ENCODE data around the gene SPTBN5.
A peak's percentile ranks its signal among the peaks of the same experiment; 100 is the strongest.

SPTBN5 gene

DNA sequence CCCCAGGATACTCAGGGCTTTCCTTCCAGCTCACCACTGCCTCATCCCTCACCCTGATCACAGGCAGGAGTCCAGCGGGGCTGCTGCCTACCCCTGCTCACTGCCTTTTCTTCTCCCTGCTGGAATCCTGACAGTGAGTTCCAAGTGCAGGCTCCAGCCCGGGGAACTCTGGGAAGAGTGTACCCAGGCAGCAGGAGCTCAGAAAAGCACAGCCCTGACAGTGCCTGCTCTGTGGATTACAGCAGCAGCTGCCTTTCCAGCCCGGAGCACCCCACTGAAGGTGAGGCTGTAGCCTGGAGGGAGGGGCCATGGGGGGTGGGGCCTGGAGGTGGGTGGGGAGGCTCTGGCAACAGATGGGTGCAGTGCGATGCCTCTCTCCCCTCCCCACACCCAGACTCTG lies 72.0 kb downstream of the SPTBN5 start:
- DNase-seq, result no peak

DNA sequence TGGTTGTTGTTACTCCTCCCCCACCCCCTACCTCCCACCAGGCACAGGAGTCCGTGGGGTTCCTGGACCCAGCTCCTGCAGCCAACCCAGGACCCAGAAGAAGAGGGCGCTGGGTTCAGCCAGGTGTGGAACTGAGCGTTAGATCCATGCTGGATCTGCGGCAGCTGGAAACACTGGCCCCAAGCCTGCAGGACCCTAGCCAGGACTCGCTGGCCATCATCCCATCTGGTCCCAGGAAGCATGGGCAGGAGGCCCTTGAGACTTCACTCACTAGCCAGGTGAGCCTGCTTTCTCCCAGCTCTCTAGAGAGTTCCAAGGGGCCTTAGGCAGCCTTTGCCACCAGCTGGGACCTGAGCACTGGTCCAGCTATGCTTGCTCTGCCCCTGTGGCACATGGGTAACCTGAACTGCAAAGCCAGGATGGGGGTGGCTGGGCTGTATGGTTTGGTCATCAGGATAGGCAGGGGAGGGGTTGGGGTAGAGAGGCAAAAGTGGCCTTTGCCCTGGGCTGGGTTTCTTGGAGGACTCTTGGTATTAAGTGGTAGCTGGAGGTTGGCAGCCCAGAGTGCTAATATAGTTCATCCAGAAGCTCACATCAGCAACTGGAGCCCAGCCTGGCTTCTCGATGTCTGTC lies 72.9 kb downstream of the SPTBN5 start:
- no peak for DNase-seq

DNA sequence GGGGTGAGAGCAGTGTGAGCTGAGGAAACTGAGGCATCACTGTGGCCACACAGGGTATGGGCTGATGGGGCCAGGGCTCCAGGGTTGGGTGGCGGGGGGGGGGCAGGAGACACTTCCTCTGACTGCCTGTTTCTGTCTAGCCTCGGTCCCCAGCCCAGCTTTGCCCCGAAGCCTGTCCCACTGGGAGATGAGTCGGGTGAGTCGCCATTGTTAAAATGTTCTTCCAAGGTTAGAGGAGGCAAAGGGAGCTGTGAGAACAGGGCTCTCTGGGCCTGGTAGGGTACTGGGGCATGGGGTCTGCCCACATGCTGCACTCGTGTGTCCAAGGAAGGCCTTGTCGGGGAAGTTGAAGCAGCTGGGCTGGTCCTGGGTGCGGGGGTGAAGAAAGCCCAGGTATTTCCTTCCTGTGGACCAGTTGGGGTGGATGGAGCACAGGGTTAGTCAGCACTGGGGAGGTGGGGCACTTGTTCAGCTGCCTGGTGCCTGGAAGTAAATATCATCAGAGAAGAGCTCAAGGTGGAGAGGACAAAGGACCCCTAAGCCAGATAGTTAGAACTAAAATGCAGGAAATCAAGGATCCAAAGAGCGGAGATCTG lies 74.3 kb downstream of the SPTBN5 start:
- no peak for DNase-seq

DNA sequence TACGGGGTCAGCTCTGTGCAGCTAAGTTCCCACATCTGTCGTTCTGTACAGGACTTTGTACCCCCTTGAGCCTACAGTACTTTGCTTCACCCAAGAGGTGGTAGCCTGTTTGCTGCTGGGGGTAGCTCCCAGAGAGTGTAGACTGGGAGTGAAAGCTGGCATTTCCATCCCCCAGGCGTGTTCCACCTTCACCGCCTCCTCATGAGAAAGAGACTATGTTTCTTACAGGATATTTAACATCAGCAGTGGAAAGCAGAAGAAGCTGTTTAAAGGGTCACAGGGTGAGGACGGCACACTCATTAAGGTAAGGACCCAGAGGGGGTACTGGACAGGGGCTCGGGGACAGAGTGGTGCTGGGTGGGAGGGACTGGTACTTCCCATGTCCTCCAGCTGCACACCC lies 76.1 kb downstream of the SPTBN5 start:
- no peak for DNase-seq

DNA sequence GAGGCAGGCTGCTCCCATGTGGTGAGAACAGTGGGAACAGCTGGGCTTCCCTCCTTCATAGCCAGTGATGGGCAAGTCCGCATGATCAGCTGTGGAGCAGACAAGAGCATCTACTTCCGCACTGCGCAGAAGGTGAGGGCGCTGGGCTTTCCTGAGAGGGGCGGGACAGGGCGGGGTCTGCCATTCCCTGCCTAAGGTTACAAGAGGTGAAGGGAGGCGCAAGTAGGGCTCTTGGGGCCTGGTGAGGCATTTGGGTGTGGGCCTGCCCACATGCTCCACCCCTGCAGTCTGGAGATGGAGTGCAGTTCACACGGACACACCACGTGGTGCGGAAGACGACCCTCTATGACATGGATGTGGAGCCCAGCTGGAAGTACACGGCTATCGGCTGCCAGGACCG lies 76.5 kb downstream of the SPTBN5 start:
- DNase-seq, result no peak

DNA sequence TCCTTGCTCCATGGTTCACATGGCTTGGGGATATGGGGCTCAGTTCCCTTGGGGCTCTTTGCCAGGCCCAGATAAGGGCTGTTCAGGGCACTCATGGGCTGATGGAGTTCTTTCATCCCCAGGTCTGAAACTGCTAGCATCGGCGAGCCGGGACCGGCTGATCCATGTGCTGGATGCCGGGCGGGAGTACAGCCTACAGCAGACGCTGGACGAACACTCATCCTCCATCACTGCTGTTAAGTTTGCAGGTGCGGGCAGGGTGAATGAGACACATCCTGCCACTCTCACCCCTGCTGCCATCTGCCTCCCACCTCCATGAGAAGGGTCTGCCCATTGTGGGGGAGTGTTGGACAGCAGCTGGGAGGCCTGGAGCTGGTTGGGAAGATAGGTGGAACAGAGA lies 77.1 kb downstream of the SPTBN5 start:
- DNase-seq, result no peak

DNA sequence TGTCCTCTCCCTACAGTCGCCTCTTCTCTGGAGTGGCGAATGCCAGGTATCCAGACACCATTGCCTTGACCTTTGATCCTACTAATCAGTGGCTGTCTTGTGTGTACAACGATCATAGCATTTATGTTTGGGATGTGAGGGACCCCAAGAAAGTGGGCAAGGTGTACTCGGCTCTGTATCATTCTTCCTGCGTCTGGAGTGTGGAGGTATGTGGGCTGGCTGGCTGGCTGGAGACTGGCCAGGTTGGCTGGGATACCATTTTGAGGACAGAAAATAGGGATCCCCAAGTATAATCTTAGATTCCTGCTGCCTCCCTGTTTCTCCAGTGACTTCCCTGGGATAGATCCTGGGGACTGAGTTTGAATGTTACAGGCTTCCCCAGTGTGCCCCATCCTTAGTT lies 79.3 kb downstream of the SPTBN5 start:
- no peak for DNase-seq

DNA sequence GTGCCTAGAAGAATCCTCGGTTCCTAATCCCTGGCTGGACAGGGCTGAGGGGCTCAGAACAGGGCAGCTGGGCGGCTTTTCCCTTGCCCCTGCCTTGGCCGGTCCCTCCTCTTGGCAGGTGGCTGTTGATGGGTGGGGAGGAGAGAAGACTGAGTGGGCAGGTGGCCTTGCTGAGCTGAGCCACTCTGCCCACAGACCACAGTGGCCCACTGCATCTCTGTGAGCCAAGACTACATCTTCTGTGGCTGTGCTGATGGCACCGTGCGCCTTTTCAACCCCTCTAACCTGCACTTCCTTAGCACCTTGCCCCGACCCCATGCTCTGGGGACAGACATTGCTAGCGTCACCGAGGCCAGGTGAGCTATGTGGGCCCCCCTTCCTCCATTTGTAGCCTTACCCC lies 80.4 kb downstream of the SPTBN5 start:
- no peak for DNase-seq

DNA sequence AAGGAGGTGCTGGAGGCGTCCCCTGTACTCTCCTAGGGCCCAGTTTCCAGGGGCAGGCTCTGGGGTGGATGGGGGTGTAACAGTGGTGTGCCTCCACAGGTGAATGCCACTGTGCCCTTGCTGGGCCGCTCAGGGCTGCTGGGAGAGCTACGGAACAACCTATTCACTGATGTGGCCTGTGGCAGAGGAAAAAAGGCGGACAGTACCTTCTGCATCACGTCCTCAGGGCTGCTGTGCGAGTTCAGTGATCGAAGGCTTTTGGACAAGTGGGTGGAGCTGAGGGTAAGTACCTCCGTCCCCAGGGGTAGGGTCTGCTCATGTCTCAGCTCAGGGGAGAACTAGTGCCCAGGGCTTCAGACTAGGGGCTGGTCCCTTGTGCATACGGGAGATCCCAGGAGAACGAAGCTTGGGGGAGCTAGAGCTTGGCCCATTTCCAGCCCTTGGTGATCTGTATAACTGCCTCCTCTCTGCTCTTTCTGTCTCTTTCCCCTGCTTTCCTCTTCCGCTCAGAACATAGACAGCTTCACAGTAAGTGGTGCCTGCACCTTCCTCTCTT lies 81.0 kb downstream of the SPTBN5 start:
- no peak for DNase-seq

DNA sequence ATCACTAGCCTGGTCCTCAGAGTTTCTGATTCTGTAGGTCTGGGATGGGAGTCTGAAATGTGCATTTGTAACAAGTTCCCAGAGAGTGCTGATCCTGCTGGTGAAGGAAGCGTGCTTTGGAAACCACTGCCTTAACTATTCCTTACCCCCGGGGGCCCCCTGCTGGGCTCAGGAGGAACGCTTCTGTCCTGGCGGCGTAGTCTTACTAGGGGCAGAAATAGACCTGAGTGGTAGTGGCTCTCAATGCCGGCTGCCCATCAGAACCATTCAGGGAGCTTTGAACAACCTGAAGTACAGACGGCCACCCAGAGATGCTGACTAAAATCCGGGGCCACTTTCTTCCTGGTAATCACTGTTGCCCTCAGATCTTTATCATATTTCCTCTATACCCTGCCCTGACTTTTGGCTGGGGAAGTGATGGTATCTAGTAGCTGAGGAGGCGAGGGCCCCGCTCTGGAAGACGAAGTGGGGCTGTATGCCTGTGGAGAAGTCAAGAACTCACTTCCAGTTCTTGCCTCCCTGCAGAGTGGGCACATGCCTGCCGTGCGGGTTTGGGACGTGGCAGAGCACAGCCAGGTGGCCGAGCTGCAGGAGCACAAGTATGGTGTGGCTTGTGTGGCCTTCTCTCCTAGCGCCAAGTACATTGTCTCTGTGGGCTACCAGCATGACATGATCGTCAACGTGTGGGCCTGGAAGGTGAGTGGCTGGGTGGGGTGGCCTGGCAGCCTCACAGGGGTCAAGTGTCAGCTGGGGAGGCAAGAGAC lies 82.2 kb downstream of the SPTBN5 start:
- DNase-seq, result peak; percentile 91

DNA sequence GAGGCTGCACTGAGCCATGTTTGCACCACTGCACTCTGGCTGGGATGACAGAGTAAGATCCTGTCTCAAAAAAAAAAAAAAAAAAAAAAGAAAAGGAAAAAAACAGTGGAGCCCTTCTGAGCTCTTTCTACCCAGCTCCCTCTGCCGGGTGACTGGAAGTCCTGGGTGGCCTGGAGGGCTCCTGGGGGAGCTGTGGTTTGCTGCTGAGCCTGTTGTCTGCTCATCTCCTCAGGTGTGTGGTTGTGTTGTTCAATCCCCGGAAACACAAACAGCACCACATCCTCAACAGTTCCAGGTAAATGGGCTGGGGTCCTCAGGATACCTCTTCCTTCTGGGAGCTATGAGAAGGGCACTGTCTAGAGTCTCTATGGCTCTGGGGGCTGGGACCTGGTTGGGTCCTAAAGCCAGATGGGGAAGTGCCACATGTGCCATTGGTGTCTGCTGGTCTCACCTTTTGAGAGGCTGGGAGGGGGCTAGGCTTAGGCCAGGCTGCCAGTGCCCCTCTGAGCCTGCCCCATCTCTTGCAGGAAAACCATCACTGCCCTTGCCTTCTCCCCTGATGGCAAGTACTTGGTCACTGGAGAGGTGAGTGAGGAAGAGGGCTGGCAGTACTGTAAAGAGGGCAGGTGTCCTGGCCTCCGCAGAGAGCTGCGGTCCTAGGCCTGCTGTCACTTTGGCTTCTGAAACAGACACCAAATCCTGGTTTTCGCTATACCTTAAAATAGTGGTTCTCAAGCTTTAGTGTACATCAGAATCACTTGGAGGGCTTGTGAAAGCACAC lies 83.0 kb downstream of the SPTBN5 start:
- DNase-seq, result no peak

DNA sequence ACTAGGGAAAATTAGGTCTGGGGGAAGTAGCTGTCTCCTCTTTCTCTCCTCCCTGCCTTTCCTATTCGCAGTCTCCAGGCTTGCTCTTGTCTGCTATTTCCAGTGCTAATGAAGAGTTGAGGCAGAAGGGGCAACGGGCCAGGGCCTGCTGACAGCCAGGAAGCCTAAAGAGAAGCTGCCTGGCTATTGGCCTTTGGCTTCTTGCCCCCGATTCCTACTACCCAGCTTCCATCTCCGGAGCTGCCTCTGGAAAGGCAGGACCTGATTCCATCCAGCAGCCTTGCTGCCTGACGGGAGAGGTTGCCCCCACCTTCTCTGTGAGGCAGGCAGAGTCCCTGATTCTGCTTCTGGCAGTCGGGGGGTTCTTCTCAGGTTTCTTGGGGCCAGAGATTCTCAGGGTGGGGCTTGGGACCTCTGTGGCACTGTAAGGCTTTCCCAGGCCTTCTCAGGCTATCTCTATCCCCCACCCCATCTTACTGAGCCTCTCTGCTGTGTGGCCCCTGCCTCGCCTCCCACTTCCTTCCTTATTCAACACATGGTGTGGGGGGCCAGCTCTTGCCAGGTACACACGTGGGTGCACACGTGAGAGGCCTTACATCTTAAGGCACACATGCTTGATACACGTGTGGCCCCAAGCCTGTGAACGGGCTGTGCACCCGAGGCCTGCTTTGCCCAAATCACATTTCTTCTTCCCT lies 84.2 kb downstream of the SPTBN5 start:
- no peak for DNase-seq

DNA sequence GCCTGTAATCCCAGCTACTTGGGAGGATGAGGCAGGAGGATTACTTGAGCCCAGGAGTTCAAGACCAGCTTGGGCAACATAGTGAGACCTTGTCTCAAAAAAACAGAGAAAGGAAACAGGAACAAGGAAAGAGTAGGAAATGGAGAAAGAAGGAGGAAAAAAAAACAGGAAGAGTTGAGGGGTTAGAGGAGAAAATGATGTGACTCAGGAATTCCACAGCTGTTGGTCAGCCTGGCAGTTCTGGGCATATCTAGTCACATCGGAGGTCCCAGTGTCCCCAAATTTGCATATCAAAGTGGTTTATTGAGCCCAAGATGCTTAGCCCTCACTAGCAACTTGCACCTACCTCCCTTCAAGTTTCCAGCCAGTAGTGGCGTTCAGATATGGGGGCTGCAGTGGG lies 84.7 kb downstream of the SPTBN5 start:
- DNase-seq, result no peak

DNA sequence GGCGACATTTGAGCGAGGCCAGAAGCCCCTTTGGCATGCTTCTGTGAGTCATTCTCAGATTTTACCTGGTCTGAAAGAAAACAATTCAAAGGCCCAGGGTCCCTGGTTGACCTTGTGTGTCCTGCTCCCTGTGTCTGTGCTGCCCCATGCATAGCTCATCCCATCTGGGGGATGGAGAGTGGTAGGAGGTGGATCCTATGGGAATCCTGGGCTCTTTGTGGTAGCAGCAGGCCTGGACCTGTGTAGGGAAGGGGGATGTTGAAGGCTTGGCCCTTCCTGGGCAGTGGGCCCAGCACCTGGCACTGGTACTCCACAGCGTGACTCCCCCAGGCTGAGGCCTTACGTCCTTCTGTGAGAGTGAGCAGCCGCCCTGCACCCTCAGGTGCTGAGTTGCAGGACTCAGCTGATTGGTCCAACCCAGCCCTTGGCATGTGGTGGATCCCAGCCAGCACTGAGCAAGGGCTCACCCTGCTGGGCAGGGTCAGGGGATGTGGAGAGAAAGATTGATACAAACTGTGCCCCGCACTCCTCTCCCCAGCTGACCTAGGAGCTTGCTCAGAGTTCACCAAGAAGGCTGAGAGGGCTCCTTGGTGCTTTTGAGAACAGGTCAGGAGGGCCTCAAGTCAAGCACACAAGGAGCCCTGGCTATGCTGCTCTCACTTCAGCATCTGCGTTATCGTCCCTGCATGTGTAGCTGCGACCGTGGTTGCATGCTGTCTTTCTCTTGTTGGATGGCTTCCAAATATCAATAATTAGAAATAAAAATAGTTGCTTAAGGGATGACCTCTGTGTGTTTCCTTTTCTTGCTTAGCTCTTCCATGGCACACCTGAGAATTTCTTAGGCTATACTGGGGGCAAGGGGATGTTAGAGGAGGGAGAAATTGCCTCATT lies 87.3 kb downstream of the SPTBN5 start:
- DNase-seq, result no peak

DNA sequence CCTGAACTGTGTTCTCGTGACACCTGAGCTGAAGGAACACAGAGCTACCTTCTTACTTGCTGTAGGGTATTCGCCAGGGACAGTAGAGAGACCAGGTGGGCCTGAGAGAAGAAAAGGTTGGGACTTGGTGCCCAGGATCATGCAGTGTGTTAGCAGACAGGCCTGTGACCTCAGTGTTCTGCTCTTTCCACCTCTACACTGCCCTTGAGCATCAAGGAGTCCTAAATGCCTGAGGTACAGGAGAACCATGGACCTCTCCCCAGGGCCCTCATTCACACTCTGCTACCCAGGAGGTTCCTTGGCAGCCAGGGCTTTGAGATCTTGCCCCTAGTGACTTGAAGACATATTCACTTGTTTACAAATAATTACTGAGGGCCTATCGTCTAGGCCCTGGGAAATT lies 88.1 kb downstream of the SPTBN5 start:
- no peak for DNase-seq

DNA sequence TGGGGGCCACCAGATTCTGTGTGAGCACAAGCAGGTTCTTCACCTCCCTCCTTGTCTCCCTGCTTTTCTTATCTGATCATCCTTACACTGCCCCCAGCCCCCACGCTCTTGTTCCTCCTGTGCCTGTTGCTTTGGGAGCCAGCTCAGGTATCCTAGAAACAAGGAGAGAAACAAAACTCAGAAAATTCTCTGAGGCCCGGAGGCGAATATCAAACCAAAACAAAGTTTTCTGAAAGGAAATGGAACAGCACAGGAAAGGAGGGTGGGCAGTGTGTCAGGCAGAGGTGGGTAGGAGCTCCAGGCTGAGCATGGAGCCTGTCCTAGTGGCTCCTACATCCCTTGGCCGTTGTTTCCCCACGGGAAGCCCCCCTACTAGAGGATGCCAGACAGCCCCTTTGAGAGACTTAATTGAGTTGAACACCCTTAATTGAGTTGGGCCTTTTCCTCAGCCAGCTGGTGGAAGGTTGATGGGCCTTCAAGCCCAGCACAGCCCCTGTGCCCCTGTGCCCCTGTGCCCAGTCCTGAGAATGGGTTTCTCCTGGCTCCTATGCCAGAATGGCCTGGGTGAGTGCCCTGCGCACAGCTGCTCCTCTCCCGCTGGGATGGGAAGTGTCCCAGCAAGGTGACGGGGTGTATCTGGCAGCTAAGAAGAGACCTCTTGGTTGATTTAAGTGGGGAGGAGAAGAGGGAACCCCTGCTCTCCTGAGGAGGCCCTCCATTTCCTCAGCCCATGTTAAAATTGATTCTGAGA lies 88.8 kb downstream of the SPTBN5 start:
- DNase-seq, result peak; percentile 34

DNA sequence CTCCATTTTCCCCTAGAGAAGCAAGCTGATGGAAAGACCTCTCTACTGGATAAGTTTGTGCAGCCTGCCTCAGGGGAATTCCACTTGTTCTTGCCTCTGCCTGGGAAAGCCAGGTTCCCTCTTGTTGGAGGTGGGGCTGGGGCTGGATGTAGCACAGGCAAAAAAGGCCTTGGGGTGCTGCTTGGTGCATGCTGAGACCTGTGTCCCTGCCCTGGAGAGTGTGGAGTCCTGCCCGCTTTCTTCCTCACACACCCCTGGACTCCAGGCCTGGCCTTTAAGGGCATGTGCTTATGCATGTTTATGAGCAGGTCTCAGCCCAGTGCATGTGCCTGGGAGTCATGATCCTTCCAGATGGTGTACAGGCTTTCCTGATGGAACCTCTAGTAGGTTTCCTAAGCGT lies 89.5 kb downstream of the SPTBN5 start:
- peak; percentile 25 for DNase-seq

DNA sequence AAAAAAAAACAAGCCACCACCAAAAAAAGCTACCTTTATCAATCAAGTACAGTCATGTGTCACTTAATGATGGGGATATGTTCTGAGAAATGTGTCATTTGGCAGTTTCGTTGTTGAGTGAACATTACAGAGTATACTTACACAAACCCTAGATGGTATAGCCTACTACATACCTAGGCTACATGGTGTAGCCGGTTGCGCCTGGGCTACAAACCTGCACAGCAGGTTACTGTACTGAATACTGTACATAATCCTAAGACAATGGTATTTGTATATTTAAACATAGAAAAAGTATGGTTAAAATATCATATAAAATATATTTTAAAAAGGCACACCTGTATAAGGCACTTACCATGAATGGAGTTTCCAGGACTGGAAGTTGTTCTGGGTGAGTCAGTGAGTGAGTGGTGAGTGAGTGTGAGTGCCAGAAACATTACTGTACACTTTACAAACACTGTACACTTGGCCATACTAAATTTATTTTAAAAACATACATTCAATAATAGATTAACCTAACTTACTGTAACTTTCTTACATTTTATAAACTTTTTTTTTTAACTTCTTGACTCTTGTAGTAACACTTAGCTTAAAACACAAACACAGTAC lies 91.9 kb downstream of the SPTBN5 start:
- no peak for DNase-seq

DNA sequence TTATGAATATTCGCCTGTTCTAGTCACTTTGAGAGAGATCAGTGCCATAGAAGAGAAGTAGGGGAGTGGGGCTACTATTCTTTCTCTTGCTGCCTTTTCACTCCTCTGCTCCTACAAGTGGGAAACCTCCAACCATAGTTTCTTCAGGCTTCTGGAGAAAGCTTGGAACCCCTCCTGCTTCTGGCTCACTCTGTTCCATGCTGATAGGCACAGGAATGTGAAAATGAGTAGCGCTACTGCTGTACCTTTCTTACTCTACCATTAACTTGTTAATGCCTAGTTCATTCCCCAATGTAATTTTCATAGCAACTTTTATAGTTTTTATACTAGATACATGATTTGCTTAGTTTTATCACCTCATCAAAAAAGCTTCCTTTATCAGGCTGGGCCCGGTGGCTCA lies 92.7 kb downstream of the SPTBN5 start:
- DNase-seq, result no peak

DNA sequence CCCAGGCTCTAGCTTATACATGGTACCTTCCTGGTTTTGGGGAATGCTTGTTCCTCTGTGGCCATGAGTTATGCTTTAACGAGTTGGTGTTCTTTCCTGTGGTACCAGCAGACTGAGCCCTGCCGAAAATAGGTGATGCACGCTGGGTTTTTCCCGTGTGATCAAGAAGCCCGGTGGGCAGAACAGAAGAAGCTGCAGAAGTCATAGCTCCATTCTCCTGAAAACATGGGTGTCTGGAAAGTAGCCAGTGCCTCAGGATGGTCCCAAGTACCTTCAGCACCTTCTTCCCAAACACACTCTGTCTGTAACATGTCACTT lies 94.4 kb downstream of the SPTBN5 start:
- DNase-seq, result no peak
